ENCODE results near the gene ERGIC1. TPM values are rescaled to one million over a fixed set of nuclear protein-coding genes. Genes with fewer than 3 reads are reported as not detected.

ERGIC1 gene
- total and polyA plus RNA-seq, 2 of the 8 experiments (the other 6 are each of a cell fraction or from before 2014, with no cell fraction given) = 95.3 to 106 TPM

DNA sequence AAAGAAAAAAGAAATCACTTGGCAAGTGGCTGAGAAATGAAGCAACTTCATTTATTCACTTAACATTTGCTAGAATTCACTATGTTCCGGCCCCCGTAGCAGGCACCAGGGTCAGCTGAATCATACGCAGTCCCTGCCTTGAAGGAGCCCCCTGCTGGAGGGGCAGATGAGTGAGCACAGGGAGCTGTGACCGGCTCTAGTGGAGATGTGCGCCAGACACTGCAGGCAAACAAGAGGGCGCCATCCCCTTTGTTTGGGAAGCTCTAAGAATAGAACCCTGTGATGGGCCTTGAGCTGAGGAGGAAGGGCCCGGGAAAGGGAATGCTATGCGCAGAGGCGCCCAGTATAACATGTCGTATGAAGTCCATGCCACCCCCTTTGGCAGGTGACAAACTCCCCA lies 105.0 kb downstream of the ERGIC1 start (continued):
- TF ChIP-seq CHD7 (IDR thresholded peaks at IDR 0.05; ENCODE audit: insufficient replicate concordance, low read length) = no peak
